GM20000 (cell line): Measurements from ENCODE around the gene COL9A1.
"Not testable (repeated sequence)": the region's sequence is repeated elsewhere in the genome, so short reads cannot be mapped to it uniquely, and the experiment has no call there.

Experiments
- DNase-seq: peaks from one replicate; pipeline ENCODE4 v3.0.0; 2012; ENCODE audit warnings: low spot score
- CTCF ChIP-seq: IDR thresholded peaks from 2 replicates; pipeline ENCODE4 v1.5.1; 2012; ENCODE audit warnings: mild to moderate bottlenecking, control low read depth; ENCODE audit errors: extremely low read depth, missing control alignments

Gene COL9A1

GRCh38 chr6:70309243-70309642 is 6.4 kb upstream of the COL9A1 start:
- DNase-seq: no peak
- TF ChIP-seq CTCF: no peak

GRCh38 chr6:70308142-70308541 is 5.3 kb upstream of the COL9A1 start:
- not testable (repeated sequence) for DNase-seq

- DNase-seq: no peak
- no peak for TF ChIP-seq CTCF
Measured at GRCh38 chr6:70307008-70307407, 4.1 kb upstream of the COL9A1 start.

GRCh38 chr6:70304616-70305015 is 1.7 kb upstream of the COL9A1 start:
- DNase-seq: no peak
- no peak for TF ChIP-seq CTCF

- TF ChIP-seq CTCF: no peak
- no peak for DNase-seq
Measured at GRCh38 chr6:70299456-70299855, 3.4 kb downstream of the COL9A1 start.

- TF ChIP-seq CTCF: no peak
- DNase-seq: no peak
Measured at GRCh38 chr6:70298068-70298467, 4.8 kb downstream of the COL9A1 start.

- TF ChIP-seq CTCF: no peak
- DNase-seq: no peak
Measured at GRCh38 chr6:70292193-70292592, 10.7 kb downstream of the COL9A1 start.

GRCh38 chr6:70289299-70289698 is 13.6 kb downstream of the COL9A1 start:
- DNase-seq: no peak
- TF ChIP-seq CTCF: no peak
